HG03097 (cell line): ENCODE results near the gene PROCA1.

Experiments used
- ATAC-seq: cut with Tn5 transposase; IDR thresholded peaks from one replicate; pipeline ENCODE4 v1.9.1; 2021; ENCODE audit not compliant: unreplicated experiment, low FRiP score

The PROCA1 gene, protein sequence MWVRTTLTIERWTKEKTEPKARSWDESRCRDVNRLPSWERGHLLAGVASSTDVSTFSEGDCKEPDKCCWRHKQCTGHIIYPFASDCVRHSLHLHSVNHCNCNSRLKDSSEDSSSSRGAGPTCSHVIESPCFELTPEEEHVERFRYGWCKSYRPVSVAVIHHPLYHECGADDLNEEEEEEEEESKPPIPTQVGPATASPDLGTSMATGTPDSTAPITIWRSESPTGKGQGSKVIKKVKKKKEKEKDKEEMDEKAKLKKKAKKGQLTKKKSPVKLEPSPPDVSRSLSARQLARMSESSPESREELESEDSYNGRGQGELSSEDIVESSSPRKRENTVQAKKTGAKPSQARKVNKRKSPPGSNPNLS

GRCh38 chr17:28711723-28712031 is at the start of gene PROCA1:
PROCA1 (minus strand) TSS chr17:28711888; CDS start chr17:28711660, 228 bp downstream.
- ATAC-seq: peak; percentile 2

DNA sequence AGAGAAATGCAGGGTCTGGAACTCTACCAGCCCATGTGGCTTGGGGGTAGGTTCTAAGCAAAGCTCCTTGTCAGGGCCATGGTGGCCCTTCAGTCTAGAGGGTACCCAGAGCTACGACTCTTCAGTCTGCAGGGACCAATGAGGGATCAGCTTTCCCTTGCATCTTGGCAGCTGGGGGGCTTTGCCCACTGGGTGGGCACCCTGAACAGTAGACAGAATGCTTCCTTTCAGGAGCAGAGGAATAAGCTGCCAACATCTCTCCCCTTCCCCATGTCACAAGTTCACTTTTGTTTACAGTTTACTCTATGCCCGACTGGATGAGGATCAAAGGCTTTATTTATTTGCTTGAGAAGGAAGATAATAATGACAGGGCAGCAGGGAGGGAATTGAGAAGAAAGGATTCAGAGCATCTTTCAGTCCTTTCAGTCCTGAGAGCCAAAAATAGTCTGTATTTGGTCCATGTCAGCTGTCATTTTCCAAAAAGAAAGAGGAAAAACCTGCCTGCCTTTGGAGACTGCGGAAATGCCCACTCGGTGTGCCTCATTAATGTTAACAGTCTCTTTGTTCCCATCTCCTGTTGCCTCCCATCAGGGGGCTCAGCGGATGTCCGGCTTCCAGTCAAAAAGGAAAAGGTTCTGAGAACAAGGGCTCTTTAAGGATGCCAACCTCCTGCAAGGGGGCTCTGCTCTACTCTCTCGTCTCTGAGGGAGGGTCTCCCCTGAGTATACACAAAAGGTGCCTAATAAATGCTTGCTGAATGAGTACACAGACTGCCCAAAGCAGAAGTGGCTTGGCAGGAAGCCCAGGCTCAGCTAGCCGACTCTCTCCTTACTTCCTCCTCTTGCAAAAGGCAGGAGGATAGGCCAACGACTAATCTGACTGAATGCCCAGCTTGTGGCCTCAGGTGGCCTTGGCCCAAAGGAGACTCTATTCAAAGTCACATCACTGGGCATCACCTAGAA is 49.2 kb upstream of the PROCA1 start:
- no peak for ATAC-seq

GRCh38 chr17:28759256-28759865 is 47.7 kb upstream of the PROCA1 start:
- ATAC-seq: no peak

DNA sequence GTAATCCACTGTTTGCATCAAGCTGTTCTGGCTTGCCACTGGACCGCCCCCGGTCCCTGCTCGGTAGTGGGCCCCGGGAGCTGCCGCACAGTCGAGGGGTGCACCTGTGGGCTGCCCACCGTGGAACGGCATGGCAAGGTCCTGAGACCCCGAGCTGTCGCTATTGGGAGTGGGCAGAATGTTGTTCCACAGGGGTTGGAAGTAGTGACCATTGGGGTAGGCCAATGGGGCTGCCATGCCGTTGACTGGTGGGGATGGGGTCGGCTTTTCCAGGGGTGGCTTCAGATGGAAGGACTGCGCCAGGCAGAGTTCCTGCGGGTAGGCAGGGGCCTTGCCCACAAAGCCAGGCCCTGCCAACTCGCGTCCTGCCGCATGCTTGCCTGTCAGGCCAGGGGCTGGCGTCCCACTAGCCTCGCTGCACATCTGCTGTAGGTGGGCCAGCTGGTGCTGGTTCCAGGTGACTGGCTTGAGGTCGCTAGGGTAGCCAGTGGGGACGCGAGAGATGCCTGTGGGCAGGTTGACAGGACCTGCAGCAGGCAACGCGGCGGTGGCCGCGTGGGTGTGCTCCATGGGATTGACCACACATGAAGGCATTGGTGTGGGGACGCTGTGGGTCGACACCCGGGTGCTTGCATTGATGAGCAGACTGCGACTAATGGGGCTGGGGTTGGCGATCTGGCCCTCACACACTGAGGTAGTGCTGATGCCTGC is 46.9 kb upstream of the PROCA1 start:
- no peak for ATAC-seq

DNA sequence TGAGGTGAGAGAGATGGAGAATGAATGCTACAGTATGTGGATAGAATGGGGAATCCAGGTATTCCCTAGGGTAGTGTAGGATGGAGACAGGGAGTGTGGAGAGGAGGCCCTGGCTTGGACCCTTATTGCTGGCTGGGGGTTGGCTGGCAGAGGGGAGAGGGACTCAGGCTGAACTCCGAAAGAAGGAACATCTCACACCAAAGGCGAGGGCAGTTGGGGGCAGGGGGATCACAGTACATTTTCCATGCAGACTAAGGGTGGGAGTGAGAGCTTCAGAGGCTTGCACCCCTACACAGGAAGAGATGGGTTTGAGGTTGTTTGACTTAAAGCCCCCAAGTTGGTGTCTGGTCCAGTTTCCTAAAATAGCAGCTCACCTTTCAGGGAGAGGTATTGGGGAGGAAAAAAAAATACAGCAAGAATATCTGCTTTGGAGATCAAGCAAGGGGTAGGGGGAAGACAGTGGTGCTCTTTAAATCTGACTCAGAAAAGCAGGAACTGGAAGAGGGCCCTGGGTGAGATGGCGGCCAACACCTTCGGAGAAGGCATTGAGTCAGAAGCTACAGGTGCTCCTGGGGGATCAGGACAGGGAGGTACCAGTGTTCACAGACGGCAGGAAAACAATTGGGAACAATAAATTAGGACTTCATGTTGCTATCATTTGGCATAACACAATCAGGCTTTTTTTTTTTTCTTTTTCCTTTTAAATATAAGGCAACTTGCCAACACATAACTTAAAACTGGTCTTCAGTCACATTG is 44.5 kb upstream of the PROCA1 start:
- ATAC-seq: no peak

DNA sequence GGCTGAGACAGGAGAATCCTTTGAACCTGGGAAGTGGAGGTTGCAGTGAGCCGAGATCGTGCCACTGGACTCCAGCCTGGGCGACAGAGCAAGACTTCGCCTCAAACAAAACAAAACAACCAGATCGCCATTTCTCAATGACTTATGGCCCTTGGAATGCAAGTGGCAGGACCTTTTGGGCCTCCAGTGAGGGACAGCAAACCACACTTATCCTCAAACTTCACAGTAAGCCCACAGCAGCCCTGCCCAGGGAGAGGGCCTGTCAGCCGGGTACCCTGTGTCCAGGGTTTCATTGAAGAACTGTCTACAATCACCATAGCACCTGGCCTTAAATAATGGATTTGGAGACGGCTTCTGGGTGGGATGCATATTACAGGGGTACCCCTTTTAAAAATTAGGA is 43.8 kb upstream of the PROCA1 start:
- no peak for ATAC-seq

DNA sequence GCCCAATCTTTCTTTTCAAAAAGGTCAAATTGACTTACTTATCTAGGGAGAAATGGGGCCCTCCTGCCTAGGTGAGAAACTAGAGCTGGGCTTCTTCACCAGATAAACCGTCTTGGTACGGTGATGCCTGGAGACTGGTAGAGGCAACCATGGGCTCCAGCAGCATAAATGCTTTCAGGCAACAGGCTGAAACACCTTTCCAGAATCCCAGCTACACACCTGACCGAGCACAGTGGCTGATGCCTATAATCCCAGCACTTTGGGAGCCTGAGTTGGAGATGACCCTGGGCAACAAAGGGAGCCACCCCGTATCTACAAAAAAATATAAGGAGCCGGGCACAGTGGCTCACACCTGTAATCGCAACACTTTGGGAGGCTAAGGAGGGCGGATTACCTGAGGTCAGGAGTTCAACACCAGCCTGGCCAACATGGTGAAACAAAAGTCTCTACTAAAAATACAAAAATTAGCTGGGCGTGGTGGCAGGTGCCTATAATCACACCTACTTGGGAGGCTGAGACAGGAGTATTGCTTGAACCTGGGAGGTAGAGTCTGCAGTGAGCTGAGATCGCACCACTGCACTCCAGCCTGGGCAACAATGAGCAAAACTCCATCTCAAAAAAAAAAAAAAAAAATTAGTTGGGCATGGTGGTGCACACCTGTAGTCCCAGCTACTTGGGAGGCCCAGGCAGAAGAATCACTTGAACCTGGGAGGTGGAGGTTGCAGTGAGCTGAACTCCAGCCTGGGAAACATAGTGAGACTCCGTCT is 40.1 kb upstream of the PROCA1 start:
- ATAC-seq: no peak

DNA sequence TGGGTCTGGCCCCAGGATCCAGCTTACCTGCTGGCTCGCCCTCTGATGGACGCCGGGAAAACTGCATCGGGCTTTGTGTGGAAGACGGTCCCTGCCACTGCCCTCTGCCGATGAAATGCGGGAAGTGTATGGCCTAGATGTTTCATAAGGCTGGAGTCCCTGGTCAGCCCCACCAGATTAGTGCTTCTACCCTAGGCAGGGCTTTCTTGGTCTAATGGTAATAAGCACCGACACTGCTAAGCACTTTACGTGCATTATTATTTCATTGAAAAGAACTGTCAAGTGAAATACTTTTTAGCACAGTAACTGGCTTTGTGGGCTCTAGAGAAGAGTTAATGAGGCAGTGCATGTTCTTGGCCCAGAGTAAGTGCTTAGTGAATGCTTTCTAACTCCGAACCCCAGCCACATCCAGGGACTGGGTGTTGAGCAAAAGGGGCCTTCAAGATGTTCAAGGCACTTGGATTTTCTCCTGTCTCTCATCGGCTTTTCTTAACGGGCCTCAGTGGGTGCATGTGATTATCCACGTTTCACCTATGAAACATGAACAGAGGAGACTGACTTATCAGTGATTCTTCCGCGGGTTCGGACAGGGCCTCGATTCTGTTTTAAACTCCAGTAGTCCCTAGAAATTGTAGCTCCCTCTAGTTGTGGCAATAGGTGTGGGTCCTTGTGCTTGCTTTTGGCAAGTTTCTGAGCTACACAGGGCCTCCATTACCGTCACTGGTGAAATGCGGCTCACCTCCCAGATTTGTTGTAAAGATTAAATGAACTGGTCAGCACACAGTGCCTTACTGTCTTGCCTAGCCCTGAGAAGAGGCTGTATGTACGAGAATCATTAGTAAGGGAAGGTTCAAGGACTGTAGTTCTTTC is 38.7 kb upstream of the PROCA1 start:
- peak; percentile 63 for ATAC-seq

DNA sequence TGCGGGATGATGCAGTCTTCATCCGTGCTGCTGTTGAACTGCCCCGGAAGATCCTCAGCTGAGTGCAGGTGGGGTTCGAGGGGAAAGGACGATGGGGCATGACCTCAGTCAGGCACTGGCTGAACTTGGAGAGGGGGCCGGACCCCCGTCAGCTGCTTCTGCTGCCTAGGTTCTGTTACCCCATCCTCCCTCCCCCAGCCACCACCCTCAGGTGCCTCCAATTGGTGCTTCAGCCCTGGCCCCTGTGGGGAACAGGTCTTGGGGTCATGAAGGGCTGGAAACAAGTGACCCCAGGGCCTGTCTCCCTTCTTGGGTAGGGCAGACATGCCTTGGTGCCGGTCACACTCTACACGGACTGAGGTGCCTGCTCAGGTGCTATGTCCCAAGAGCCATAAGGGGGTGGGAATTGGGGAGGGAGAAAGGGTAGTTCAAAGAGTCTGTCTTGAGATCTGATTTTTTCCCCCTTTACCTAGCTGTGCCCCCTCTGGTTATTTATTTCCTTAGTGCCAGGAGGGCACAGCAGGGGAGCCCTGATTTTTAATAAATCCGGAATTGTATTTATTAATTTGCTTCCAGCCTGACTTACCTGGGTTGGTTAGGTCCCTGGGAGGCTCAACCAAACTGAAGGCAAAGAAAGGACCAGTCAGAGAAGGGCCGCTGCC is 38.0 kb upstream of the PROCA1 start:
- ATAC-seq: no peak

- ATAC-seq: no peak
Measured at GRCh38 chr17:28748852-28749515, 37.3 kb upstream of the PROCA1 start.

- ATAC-seq: no peak
Measured at GRCh38 chr17:28747801-28748750, 36.4 kb upstream of the PROCA1 start.

DNA sequence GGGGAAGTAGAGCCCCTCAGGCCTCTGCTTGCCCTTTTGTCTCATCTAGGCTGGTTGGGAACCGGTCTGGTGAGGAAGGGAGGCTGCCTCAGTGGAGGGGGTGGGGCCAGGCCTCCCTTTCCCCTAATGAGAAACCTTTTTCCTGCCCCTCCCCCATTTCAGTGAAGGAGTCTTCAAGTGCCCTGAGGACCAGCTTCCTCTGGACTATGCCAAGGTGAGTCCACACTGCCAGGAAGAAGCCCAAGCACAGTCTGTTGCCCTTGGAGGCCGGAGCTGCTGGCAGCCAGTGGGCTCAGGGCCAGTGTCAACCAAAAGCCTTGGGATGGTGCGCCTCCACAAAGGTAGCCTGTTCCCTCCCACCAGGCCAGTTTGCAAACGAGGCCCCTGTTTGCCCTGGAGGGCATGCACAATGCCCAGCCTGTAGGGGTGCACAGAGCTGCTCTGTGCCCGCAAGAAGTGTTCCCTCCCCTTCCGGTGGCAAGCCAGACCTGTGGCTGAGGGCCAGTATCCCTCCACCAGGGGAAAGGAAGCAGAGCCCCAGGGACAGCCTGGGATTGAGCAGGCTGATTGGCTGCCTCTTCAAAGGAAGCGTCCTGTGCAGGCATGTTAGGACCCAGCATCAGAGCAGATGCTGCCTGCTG is 35.5 kb upstream of the PROCA1 start:
- ATAC-seq: no peak

DNA sequence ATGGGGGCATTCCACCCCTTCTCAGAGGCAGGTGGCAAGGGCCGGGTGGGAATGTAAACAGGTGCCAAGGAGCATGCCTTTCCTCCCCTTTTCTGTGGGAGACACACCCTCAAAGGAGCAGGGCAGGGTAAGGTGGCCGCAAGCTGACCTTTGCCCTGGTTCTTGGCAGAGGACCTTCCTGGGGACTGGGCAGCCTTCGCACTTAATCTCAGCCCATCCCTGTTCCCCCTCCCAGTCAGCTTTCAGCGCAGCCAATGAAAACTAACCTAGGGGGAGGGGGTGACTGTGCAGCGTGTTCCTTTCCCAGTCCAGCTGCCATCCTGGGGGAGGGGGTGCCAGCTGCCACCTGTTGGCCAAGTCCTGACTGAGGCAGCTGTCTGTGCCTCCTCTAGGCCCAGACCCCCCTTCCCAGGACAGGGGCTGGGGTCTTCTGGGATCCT is 34.9 kb upstream of the PROCA1 start:
- ATAC-seq: no peak

DNA sequence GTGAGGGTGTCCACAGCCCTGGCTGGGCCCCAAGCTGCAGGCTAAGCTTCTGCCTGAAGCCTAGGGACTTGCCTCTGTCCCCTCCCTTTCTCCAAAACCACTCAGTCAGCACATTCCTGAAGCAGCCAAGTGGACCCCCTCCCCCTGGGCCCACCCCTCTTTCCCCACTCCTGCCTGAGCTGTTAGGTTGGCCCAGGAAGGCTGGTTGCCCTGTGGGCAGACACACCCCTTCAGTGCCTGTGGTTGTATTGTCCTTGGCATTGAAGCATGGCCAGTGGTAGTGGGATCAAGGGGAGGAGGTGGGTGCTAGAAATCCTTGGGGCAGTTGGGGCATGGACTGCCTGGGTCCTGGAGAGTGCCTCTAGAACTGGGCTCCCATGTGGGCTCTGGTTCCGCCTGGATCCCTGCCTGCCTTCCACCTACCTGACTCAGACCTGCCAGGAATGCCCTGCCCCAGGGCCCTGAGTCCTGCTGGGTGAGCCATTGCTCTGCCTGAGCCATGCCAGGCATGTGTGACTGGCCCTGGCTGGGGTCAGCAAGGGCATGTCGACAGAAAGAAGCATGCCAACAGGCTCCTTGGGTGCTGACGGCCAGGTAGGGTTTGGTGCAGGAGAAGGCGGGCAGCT is 34.2 kb upstream of the PROCA1 start:
- ATAC-seq: no peak
